Endodermal cell (in vitro differentiated cells): ENCODE measurements around the gene TCOF1. TPM values are rescaled to one million over a fixed set of nuclear protein-coding genes. Genes with fewer than 3 reads are reported as not detected.
A peak's percentile ranks its signal among the peaks of the same experiment; 100 is the strongest.

Experiments used
- DNase-seq: peaks from one replicate; pipeline ENCODE4 v3.0.0-alpha.2; 2017
- H3K27ac ChIP-seq: 2 replicates; pipeline ENCODE4 v1.5.1; 2013; ENCODE audit warnings: mild to moderate bottlenecking, low read depth, low read length, moderate library complexity
- H3K27me3 ChIP-seq: 2 replicates; pipeline ENCODE4 v1.6.1; 2013; ENCODE audit warnings: mild to moderate bottlenecking, low read length, moderate library complexity; ENCODE audit not compliant: insufficient read depth, control insufficient read depth, poor library complexity, severe bottlenecking
- H3K36me3 ChIP-seq: 2 replicates; pipeline ENCODE4 v1.7.0; 2013; ENCODE audit warnings: mild to moderate bottlenecking, low read length, moderate library complexity; ENCODE audit not compliant: control insufficient read depth, insufficient read depth
- H3K4me1 ChIP-seq: one replicate; pipeline ENCODE4 v1.7.0; 2013; ENCODE audit warnings: low read length; ENCODE audit not compliant: control insufficient read depth, insufficient read depth
- H3K4me3 ChIP-seq: 2 replicates; pipeline ENCODE4 v1.5.1; 2013; ENCODE audit warnings: mild to moderate bottlenecking, low read length, moderate library complexity
- H3K9ac ChIP-seq: 2 replicates; pipeline ENCODE4 v1.6.1; 2013; ENCODE audit warnings: mild to moderate bottlenecking, low read length, moderate library complexity; ENCODE audit not compliant: poor library complexity, severe bottlenecking; ENCODE audit errors: extremely low read depth
- H3K9me3 ChIP-seq: 2 replicates; pipeline ENCODE4 v1.6.1; 2013; ENCODE audit warnings: mild to moderate bottlenecking, low read length, moderate library complexity; ENCODE audit not compliant: control insufficient read depth
- H3K27ac Mint-ChIP-seq: 2 replicates; pipeline ENCODE4 v1.8.0; 2020; ENCODE audit warnings: mixed read lengths
- H3K27me3 Mint-ChIP-seq: 2 replicates; pipeline ENCODE4 v1.8.0; 2021; ENCODE audit warnings: mild to moderate bottlenecking, mixed read lengths; ENCODE audit not compliant: insufficient read depth
- H3K36me3 Mint-ChIP-seq: 2 replicates; pipeline ENCODE4 v1.8.0; 2020; ENCODE audit warnings: low read depth, mixed read lengths
- H3K4me1 Mint-ChIP-seq: 2 replicates; pipeline ENCODE4 v1.8.0; 2020; ENCODE audit warnings: mixed read lengths
- H3K4me3 Mint-ChIP-seq: 2 replicates; pipeline ENCODE4 v1.8.0; 2020; ENCODE audit warnings: mild to moderate bottlenecking, moderate library complexity, mixed read lengths
- H3K9me3 Mint-ChIP-seq: 2 replicates; pipeline ENCODE4 v1.8.0; 2020; ENCODE audit warnings: mild to moderate bottlenecking, mixed read lengths
- WGBS, 2 experiments: methylation state at CpG; one replicate each; pipeline versions ENCODE4 v1.1.5 to v1.1.7; 2013; ENCODE audit warnings: missing lambda C conversion rate in 2 of 2, mixed read lengths in 1 of 2; ENCODE audit not compliant: insufficient coverage in 1 of 2, insufficient read length in 1 of 2; 5-methylcytosine and 5-hydroxymethylcytosine counted together
- total RNA-seq, 2 donors: library from RNA; stranded (reverse); fragmentation: NEBNext Ultra II Directional in 1 of 2; extraction: Animal tissue kit (Norgen Biotek cat#: 25700) in 1 of 2; gene quantifications; 2 replicates in 1 of 2; 3 replicates in 1 of 2; pipeline ENCODE4 v1.2.1, GENCODE V29; 2021
- TF ChIP-seq, protein P1 (sequence below): fragments of 200-600 bp; sonication (generic); conservative IDR thresholded peaks from 2 replicates; pipeline ENCODE4 v1.5.0; 2021; ENCODE audit warnings: antibody characterized with exemption, mild to moderate bottlenecking

The TCOF1 gene
- total RNA-seq, 2 donors from 2014 or later = 88.8 to 107 TPM

DNA sequence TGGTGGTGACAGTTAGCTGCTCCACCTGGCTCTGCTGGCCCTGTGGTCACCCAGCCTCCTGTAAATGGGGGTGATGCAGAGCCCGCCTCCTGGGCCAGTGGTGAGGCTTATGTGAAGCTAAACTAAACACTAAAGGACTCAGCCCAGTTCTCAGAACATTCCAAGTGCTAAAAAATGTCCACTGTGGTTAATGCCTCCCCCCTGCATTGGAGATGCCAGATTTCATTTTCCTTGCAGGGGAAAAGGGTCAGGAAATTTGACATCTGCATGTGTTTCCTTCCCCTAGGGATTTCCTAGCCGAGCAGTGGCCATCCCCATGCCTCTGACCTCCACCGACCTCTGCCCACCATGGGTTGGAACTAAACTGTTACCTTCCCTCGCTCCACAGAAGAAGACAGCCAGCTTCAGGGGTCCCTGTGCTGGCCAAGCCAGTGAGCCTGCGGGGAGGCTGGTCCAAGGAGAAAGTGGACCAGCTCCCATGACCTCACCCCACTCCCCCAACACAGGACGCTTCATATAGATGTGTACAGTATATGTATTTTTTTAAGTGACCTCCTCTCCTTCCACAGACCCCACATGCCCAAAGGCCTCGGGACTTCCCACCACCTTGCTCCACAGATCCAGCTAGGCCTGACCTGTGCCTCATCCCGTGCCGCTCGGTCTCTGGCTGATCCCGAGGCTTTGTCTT is 42.2 kb downstream of the TCOF1 start:
- no peak for DNase-seq
- H3K4me1 ChIP-seq = no peaks in the 10 kb centered on the region
- Mint-ChIP-seq H3K27me3 (no peaks in the 10 kb centered on the region), H3K4me3 (no peak overlapping the region), H3K4me1 (no peaks in the 10 kb centered on the region), H3K27ac (no peak overlapping the region), H3K36me3 (peaks cover 56% of the 10 kb centered on the region), H3K9me3 (no peaks in the 10 kb centered on the region)
- H3K9ac ChIP-seq = no peak overlapping the region
- no peaks in the 10 kb centered on the region for H3K9me3 ChIP-seq
- TF ChIP-seq, protein P1, sequence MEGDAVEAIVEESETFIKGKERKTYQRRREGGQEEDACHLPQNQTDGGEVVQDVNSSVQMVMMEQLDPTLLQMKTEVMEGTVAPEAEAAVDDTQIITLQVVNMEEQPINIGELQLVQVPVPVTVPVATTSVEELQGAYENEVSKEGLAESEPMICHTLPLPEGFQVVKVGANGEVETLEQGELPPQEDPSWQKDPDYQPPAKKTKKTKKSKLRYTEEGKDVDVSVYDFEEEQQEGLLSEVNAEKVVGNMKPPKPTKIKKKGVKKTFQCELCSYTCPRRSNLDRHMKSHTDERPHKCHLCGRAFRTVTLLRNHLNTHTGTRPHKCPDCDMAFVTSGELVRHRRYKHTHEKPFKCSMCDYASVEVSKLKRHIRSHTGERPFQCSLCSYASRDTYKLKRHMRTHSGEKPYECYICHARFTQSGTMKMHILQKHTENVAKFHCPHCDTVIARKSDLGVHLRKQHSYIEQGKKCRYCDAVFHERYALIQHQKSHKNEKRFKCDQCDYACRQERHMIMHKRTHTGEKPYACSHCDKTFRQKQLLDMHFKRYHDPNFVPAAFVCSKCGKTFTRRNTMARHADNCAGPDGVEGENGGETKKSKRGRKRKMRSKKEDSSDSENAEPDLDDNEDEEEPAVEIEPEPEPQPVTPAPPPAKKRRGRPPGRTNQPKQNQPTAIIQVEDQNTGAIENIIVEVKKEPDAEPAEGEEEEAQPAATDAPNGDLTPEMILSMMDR = no peak
- WGBS, 2 experiments = 95% methylated on average over 4 to 9 of the region's 11 CpGs
- H3K27me3 ChIP-seq = no peaks in the 10 kb centered on the region
- H3K27ac ChIP-seq = no peak overlapping the region
- H3K4me3 ChIP-seq = no peak overlapping the region
- H3K36me3 ChIP-seq = peaks cover 56% of the 10 kb centered on the region

DNA sequence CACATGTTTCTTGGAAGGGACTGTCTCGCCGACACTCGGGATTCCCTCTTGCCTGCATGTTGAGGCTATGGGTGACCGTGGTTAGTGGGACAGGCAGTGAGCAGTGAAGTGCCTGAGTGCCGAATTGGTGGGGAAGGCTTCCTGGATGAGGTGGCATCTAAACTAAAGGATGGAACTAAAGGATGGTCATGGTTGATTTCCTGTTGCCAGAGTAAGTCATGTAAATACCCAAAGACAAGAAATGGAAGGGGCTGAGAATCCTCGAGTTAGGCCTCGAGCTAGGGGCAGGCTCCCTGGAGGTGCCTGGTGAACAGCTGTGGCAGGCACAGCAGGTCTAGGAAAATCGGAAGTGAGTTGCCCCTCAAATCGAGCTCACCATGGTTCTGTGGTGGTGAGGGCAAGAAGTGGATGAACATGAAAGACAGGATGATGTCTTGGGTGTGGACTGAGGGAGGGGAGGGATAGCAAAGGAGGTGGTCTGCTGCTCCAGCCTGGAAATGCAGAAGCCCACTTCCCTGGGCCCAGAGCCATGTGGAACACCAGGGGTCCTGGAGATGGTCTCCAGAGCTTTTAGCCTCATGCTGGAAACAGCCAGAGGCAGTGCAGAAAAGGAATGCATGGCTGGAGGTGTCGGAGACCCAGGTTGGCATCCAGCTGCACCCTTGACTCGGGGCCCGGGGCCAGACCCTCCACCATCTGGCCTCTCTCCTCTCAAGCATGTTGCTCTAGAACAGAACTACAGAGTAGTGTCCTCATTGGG is 43.0 kb downstream of the TCOF1 start:
- Mint-ChIP-seq H3K4me1 (no peaks in the 10 kb centered on the region), H3K4me3 (no peak overlapping the region), H3K27ac (peak overlapping the region; percentile 11), H3K27me3 (no peaks in the 10 kb centered on the region), H3K36me3 (peaks cover 51% of the 10 kb centered on the region), H3K9me3 (no peaks in the 10 kb centered on the region)
- DNase-seq = no peak
- no peaks in the 10 kb centered on the region for H3K9me3 ChIP-seq
- H3K4me3 ChIP-seq = no peak overlapping the region
- TF ChIP-seq, protein P1 = no peak
- peaks cover 49% of the 10 kb centered on the region for H3K36me3 ChIP-seq
- no peak overlapping the region for H3K9ac ChIP-seq
- H3K27me3 ChIP-seq = no peaks in the 10 kb centered on the region
- WGBS, 2 experiments = 92 to 95% methylated on average over 8 to 12 of the region's 12 CpGs
- no peak overlapping the region for H3K27ac ChIP-seq
- no peaks in the 10 kb centered on the region for H3K4me1 ChIP-seq

DNA sequence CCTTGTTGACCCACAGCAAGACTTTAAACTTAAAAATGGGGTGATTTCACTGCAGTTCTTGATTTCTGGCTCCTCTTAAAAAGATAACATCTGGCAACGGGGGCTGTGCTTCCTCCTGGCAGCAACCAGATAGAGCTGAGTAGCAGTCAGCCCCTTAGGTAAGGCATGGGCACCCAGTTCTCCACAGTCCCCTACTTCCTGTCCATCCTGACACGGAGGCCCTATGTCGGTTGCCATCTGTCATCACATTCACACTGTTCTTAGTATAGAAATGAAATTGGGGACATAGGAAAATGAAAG is 43.5 kb downstream of the TCOF1 start:
- Mint-ChIP-seq H3K27me3 (no peaks in the 10 kb centered on the region), H3K9me3 (no peaks in the 10 kb centered on the region), H3K27ac (no peak overlapping the region), H3K4me1 (no peaks in the 10 kb centered on the region), H3K36me3 (peaks cover 46% of the 10 kb centered on the region), H3K4me3 (no peak overlapping the region)
- TF ChIP-seq, protein P1 = no peak
- Histone ChIP-seq H3K4me1 (no peaks in the 10 kb centered on the region), H3K27ac (no peak overlapping the region), H3K27me3 (no peaks in the 10 kb centered on the region), H3K4me3 (no peak overlapping the region), H3K9ac (no peak overlapping the region), H3K9me3 (no peaks in the 10 kb centered on the region), H3K36me3 (peaks cover 43% of the 10 kb centered on the region)
- DNase-seq = no peak
- 89 to 100% methylated on average over 1 to 3 of the region's 3 CpGs for WGBS, 2 experiments
